Vagina (tissue), 2 donors: ENCODE measurements around the gene RPH3AL. TPM values are rescaled to one million over a fixed set of nuclear protein-coding genes. Genes with fewer than 3 reads are reported as not detected.

ENCODE experiments used
- DNase-seq, 2 donors: peaks; one replicate each; pipeline ENCODE4 v3.0.0-alpha.2; 2017; ENCODE audit errors: extremely low spot score in 2 of 2
- H3K27ac ChIP-seq: fragments of 200-600 bp; sonication (generic); one replicate; pipeline ENCODE4 v1.5.1; 2019
- H3K27me3 ChIP-seq: fragments of 200-600 bp; sonication (generic); one replicate; pipeline ENCODE4 v1.5.1; 2019
- H3K36me3 ChIP-seq, 2 donors: fragments of 200-600 bp; sonication (generic); one replicate each; pipeline ENCODE4 v1.5.1; 2017 to 2019
- H3K4me1 ChIP-seq: fragments of 200-600 bp; sonication (generic); one replicate; pipeline ENCODE4 v1.5.1; 2019
- H3K4me3 ChIP-seq, 2 donors: fragments of 200-600 bp; sonication (generic); 1 replicate in 1 of 2; 2 replicates in 1 of 2; pipeline ENCODE4 v1.5.1; 2016 to 2019
- H3K9me3 ChIP-seq: fragments of 200-600 bp; sonication (generic); one replicate; pipeline ENCODE4 v1.5.1; 2019
- CTCF ChIP-seq, 3 experiments: fragments of 450-650 bp in 2 of 3; fragments of 200-600 bp in 1 of 3; sonication (generic) in 1 of 3; IDR thresholded peaks; one replicate each; pipeline ENCODE4 v1.5.1; 2017 to 2019; ENCODE audit warnings: antibody characterized with exemption in 3 of 3, mild to moderate bottlenecking in 2 of 3, moderate library complexity in 2 of 3
- POLR2A ChIP-seq, 2 donors: fragments of 450-650 bp; IDR thresholded peaks; one replicate each; pipeline ENCODE4 v1.6.1; 2017; ENCODE audit warnings: antibody characterized with exemption in 2 of 2, mild to moderate bottlenecking in 2 of 2, moderate library complexity in 2 of 2
- POLR2AphosphoS5 ChIP-seq, 2 donors: sonication (generic); formaldehyde crosslinking; IDR thresholded peaks; one replicate each; pipeline ENCODE4 v1.9.0; 2017; ENCODE audit warnings: antibody characterized with exemption in 2 of 2, mild to moderate bottlenecking in 2 of 2, low read depth in 1 of 2; ENCODE audit not compliant: insufficient read depth in 1 of 2
- intact Hi-C: fragments of 100-400 bp; cut with DNase I; formaldehyde crosslinking; loops from one replicate; pipeline ENCODE4 v1.15.1; 2023
- total RNA-seq: library from RNA; depleted of rRNA; stranded (reverse); fragments of >200 nt; gene quantifications from one replicate; pipeline ENCODE4 v1.2.3, GENCODE V29; 2016

Gene RPH3AL
- total RNA-seq, 1 donor from 2014 or later: 43.5 TPM

- no peaks in the 10 kb centered on the region for H3K27me3 ChIP-seq
- H3K4me3 ChIP-seq: no peak overlapping the region
- TF ChIP-seq POLR2AphosphoS5 (IDR thresholded peaks at IDR 0.05; ENCODE audit: insufficient read depth in 1 of 2, low read depth in 1 of 2) (no peak), POLR2A (IDR thresholded peaks at IDR 0.05) (no peak), CTCF (IDR thresholded peaks at IDR 0.05) (no peak)
- no peaks in the 10 kb centered on the region for H3K9me3 ChIP-seq
- no peak overlapping the region for H3K27ac ChIP-seq
- no peak for DNase-seq
- H3K36me3 ChIP-seq: no peaks in the 10 kb centered on the region
- intact Hi-C loops: no loop called here
- H3K4me1 ChIP-seq: no peaks in the 10 kb centered on the region
Measured at GRCh38 chr17:252456-252855, 100.2 kb downstream of the RPH3AL start.

- intact Hi-C loops: no loop called here
- no peaks in the 10 kb centered on the region for H3K27me3 ChIP-seq
- no peak overlapping the region for H3K4me3 ChIP-seq
- no peak overlapping the region for H3K27ac ChIP-seq
- no peaks in the 10 kb centered on the region for H3K36me3 ChIP-seq
- H3K9me3 ChIP-seq: no peaks in the 10 kb centered on the region
- DNase-seq: no peak
- H3K4me1 ChIP-seq: no peaks in the 10 kb centered on the region
- TF ChIP-seq POLR2A (IDR thresholded peaks at IDR 0.05): no peak
- TF ChIP-seq POLR2AphosphoS5 (IDR thresholded peaks at IDR 0.05; ENCODE audit: insufficient read depth in 1 of 2, low read depth in 1 of 2): no peak
- TF ChIP-seq CTCF (IDR thresholded peaks at IDR 0.05): no peak
Measured at GRCh38 chr17:251531-251930, 101.1 kb downstream of the RPH3AL start.

- intact Hi-C loops: no loop called here
Measured at GRCh38 chr17:250487-251300, 101.9 kb downstream of the RPH3AL start.

GRCh38 chr17:249236-249993 lies 103.2 kb downstream of the RPH3AL start:
- Histone ChIP-seq H3K27me3 (no peaks in the 10 kb centered on the region), H3K9me3 (no peaks in the 10 kb centered on the region), H3K36me3 (no peaks in the 10 kb centered on the region), H3K27ac (no peak overlapping the region), H3K4me3 (no peak overlapping the region), H3K4me1 (no peaks in the 10 kb centered on the region)
- no peak for TF ChIP-seq POLR2A (IDR thresholded peaks at IDR 0.05)
- TF ChIP-seq CTCF (IDR thresholded peaks at IDR 0.05): no peak
- no peak for TF ChIP-seq POLR2AphosphoS5 (IDR thresholded peaks at IDR 0.05; ENCODE audit: insufficient read depth in 1 of 2, low read depth in 1 of 2)
- intact Hi-C loops: no loop called here
- no peak for DNase-seq

More at GRCh38 chr17:250487-251300, 101.9 kb downstream of the RPH3AL start:
- DNase-seq: no peak
- Histone ChIP-seq H3K4me1 (no peaks in the 10 kb centered on the region), H3K4me3 (no peak overlapping the region), H3K9me3 (no peaks in the 10 kb centered on the region), H3K36me3 (no peaks in the 10 kb centered on the region), H3K27ac (no peak overlapping the region), H3K27me3 (no peaks in the 10 kb centered on the region)
- TF ChIP-seq POLR2A (IDR thresholded peaks at IDR 0.05) (no peak), CTCF (IDR thresholded peaks at IDR 0.05) (no peak), POLR2AphosphoS5 (IDR thresholded peaks at IDR 0.05; ENCODE audit: insufficient read depth in 1 of 2, low read depth in 1 of 2) (no peak)
